GM19238 (cell line): ENCODE data around the gene OR51A4.
"Not testable (repeated sequence)": the region's sequence is repeated elsewhere in the genome, so short reads cannot be mapped to it uniquely, and the experiment has no call there.

Source experiments
- DNase-seq: peaks from one replicate; pipeline ENCODE4 v3.0.0; 2011; ENCODE audit warnings: low spot score; ENCODE audit not compliant: insufficient read length

OR51A4 gene

GRCh38 chr11:4947505-4947904, at the start of gene OR51A4:
TSS of gene OR51A4 (minus strand) at chr11:4947605. CDS start at chr11:4947100, 505 bp downstream.
- DNase-seq = no peak

GRCh38 chr11:4994551-4994950, 47.1 kb upstream of the OR51A4 start, which contains the start of gene OR51L1:
TSS of gene OR51L1 (plus strand) at chr11:4994851. CDS start at chr11:4998983, 4,132 bp downstream.
- no peak for DNase-seq

GRCh38 chr11:4991060-4991459, 43.7 kb upstream of the OR51A4 start:
- no peak for DNase-seq

- DNase-seq = no peak
Observed at GRCh38 chr11:4983841-4984240, 36.4 kb upstream of the OR51A4 start.

GRCh38 chr11:4982678-4983077, 35.3 kb upstream of the OR51A4 start:
- DNase-seq = no peak

- no peak for DNase-seq
Observed at GRCh38 chr11:4979036-4979435, 31.6 kb upstream of the OR51A4 start.

GRCh38 chr11:4975436-4975835, 28.0 kb upstream of the OR51A4 start:
- no peak for DNase-seq

- DNase-seq = no peak
Observed at GRCh38 chr11:4962816-4963215, 15.4 kb upstream of the OR51A4 start.

GRCh38 chr11:4960877-4961276, 13.5 kb upstream of the OR51A4 start:
- DNase-seq = no peak

GRCh38 chr11:4957396-4957795, 10.0 kb upstream of the OR51A4 start:
- no peak for DNase-seq

- DNase-seq = not testable (repeated sequence)
Observed at GRCh38 chr11:4955613-4956012, 8.2 kb upstream of the OR51A4 start, which contains the start of gene OR51A2. TSS of gene OR51A2 (minus strand) at chr11:4955713. CDS start at chr11:4955713, 0 bp downstream.

GRCh38 chr11:4936745-4937144, 10.7 kb downstream of the OR51A4 start:
- no peak for DNase-seq

- no peak for DNase-seq
Observed at GRCh38 chr11:4932751-4933150, 14.7 kb downstream of the OR51A4 start.

- DNase-seq = no peak
Observed at GRCh38 chr11:4926608-4927007, 20.8 kb downstream of the OR51A4 start.

GRCh38 chr11:4924239-4924638, 23.2 kb downstream of the OR51A4 start, which contains the start of gene OR51G1:
TSS of gene OR51G1 (minus strand) at chr11:4924339. CDS start at chr11:4924339, 0 bp downstream.
- no peak for DNase-seq

- no peak for DNase-seq
Observed at GRCh38 chr11:4922304-4922703, 25.1 kb downstream of the OR51A4 start.

GRCh38 chr11:4921796-4922195, 25.6 kb downstream of the OR51A4 start:
- DNase-seq = no peak

- DNase-seq = no peak
Observed at GRCh38 chr11:4919250-4919649, 28.2 kb downstream of the OR51A4 start, which contains the start of gene OR51G2. TSS of gene OR51G2 (minus strand) at chr11:4919350. CDS start at chr11:4915663, 3,687 bp downstream.

GRCh38 chr11:4916581-4916980, 30.8 kb downstream of the OR51A4 start:
- DNase-seq = no peak

GRCh38 chr11:4903484-4903883, 43.9 kb downstream of the OR51A4 start, which contains the start of gene OR51A7:
TSS of gene OR51A7 (plus strand) at chr11:4903783. CDS start at chr11:4907370, 3,587 bp downstream.
- DNase-seq = no peak
